ENCODE results near the gene ACTRT1. TPM values are rescaled to one million over a fixed set of nuclear protein-coding genes. Genes with fewer than 3 reads are reported as not detected.

Gene ACTRT1
- polyA plus RNA-seq, 1 donor (not counting 4 experiments of a cell fraction or from before 2014, with no cell fraction given), result not detected

DNA sequence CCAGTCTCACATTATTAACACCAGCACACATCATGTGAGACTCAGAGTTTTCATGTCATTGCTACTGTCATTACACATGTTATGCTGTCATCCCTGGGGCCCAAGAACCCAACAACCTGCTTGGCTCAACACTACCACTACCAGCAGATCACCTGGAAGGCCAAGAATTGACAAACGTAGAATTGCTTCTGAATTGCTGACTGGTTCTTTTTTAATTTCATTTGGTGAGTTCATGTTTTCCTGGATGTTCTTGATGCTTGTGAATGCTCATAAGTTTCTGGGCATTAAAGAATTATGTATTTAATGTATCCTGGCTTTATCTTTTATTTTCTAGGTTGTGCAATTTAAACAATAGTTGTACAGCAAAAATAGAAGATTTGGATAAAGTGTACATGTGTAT lies 40.2 kb downstream of the ACTRT1 start:
- no peaks in the 10 kb centered on the region for H3K9me1 ChIP-seq (ENCODE audit: control insufficient read depth, extremely low read depth, insufficient read depth, low read length)
- TF ChIP-seq EZH2 (IDR thresholded peaks at IDR 0.05; ENCODE audit: low read length), result no peak
- TF ChIP-seq, protein P1, sequence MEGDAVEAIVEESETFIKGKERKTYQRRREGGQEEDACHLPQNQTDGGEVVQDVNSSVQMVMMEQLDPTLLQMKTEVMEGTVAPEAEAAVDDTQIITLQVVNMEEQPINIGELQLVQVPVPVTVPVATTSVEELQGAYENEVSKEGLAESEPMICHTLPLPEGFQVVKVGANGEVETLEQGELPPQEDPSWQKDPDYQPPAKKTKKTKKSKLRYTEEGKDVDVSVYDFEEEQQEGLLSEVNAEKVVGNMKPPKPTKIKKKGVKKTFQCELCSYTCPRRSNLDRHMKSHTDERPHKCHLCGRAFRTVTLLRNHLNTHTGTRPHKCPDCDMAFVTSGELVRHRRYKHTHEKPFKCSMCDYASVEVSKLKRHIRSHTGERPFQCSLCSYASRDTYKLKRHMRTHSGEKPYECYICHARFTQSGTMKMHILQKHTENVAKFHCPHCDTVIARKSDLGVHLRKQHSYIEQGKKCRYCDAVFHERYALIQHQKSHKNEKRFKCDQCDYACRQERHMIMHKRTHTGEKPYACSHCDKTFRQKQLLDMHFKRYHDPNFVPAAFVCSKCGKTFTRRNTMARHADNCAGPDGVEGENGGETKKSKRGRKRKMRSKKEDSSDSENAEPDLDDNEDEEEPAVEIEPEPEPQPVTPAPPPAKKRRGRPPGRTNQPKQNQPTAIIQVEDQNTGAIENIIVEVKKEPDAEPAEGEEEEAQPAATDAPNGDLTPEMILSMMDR (optimal IDR thresholded peaks at IDR 0.05 in 1 of 3, IDR thresholded peaks at IDR 0.05 in 1 of 3, conservative IDR thresholded peaks at IDR 0.05 in 1 of 3; ENCODE audit: extremely low read depth in 1 of 3, insufficient read depth in 2 of 3, low read length in 3 of 3), result no peak
- FAIRE-seq (no peak), DNase-seq (ENCODE audit: low read depth, low spot score) (no peak)
- no peak overlapping the region for H3K9ac ChIP-seq (ENCODE audit: control insufficient read depth, extremely low read depth, insufficient read depth, low read length)
- H3K36me3 ChIP-seq (ENCODE audit: control insufficient read depth in 2 of 2, extremely low read depth in 1 of 2, insufficient read depth in 2 of 2, low read length in 2 of 2), result no peaks in the 10 kb centered on the region
- H3K27me3 ChIP-seq (ENCODE audit: control insufficient read depth, extremely low read depth, insufficient read depth, low read length), result no peaks in the 10 kb centered on the region
- H3K9me3 ChIP-seq (ENCODE audit: control insufficient read depth, low read depth, low read length), result no peaks in the 10 kb centered on the region
- no peak overlapping the region for H3K4me2 ChIP-seq (ENCODE audit: control insufficient read depth, extremely low read depth, insufficient read depth, low read depth, low read length)
- H3K79me2 ChIP-seq (ENCODE audit: control insufficient read depth, insufficient read depth, low read length), result no peaks in the 10 kb centered on the region
- H3K27ac ChIP-seq (ENCODE audit: control insufficient read depth, insufficient read depth, low read length), result no peak overlapping the region
- H3K4me1 ChIP-seq (ENCODE audit: control insufficient read depth, extremely low read depth, insufficient read depth, low read length), result no peaks in the 10 kb centered on the region
- no peak overlapping the region for H3K4me3 ChIP-seq (ENCODE audit: control insufficient read depth in 2 of 3, extremely low read depth in 1 of 3, insufficient read depth in 2 of 3, low read depth in 1 of 3, low read length in 3 of 3)
- H4K20me1 ChIP-seq (ENCODE audit: control insufficient read depth, extremely low read depth, insufficient read depth, low read length), result no peaks in the 10 kb centered on the region
- dilution Hi-C loops (cut with MboI; ENCODE audit: extremely low pct_ligation_motif_present, low sequenced_read_pairs), result no loop called here
- H2AFZ ChIP-seq (ENCODE audit: control insufficient read depth, low read length), result no peak overlapping the region

DNA sequence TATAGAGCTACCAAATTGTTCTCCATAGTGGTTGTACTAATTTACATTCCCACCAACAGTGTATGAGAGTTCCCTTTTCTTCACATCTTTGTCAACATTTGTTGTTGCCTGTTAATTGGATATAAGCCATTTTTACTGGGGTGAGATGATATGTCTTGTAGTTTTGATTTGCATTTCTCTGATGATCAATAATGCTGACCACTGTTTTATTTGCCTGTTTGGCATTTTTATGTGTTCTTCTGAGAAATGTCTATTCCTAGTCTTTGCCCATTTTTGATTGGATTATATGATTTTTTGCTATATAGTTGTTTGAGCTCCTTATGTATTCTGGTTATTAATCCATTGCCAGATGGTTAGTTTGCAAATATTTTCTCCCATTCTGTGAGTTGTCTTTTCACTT lies 44.3 kb downstream of the ACTRT1 start:
- Histone ChIP-seq H3K27ac (ENCODE audit: control insufficient read depth, insufficient read depth, low read length) (no peak overlapping the region), H3K79me2 (ENCODE audit: control insufficient read depth, insufficient read depth, low read length) (no peaks in the 10 kb centered on the region), H2AFZ (ENCODE audit: control insufficient read depth, low read length) (no peak overlapping the region), H3K36me3 (ENCODE audit: control insufficient read depth in 2 of 2, extremely low read depth in 1 of 2, insufficient read depth in 2 of 2, low read length in 2 of 2) (no peaks in the 10 kb centered on the region), H3K4me1 (ENCODE audit: control insufficient read depth, extremely low read depth, insufficient read depth, low read length) (no peaks in the 10 kb centered on the region), H3K4me2 (ENCODE audit: control insufficient read depth, extremely low read depth, insufficient read depth, low read depth, low read length) (no peak overlapping the region), H3K9me1 (ENCODE audit: control insufficient read depth, extremely low read depth, insufficient read depth, low read length) (no peaks in the 10 kb centered on the region), H4K20me1 (ENCODE audit: control insufficient read depth, extremely low read depth, insufficient read depth, low read length) (no peaks in the 10 kb centered on the region), H3K27me3 (ENCODE audit: control insufficient read depth, extremely low read depth, insufficient read depth, low read length) (no peaks in the 10 kb centered on the region), H3K9me3 (ENCODE audit: control insufficient read depth, low read depth, low read length) (no peaks in the 10 kb centered on the region), H3K4me3 (ENCODE audit: control insufficient read depth in 2 of 3, extremely low read depth in 1 of 3, insufficient read depth in 2 of 3, low read depth in 1 of 3, low read length in 3 of 3) (no peak overlapping the region), H3K9ac (ENCODE audit: control insufficient read depth, extremely low read depth, insufficient read depth, low read length) (no peak overlapping the region)
- TF ChIP-seq, protein P1 (optimal IDR thresholded peaks at IDR 0.05 in 1 of 3, IDR thresholded peaks at IDR 0.05 in 1 of 3, conservative IDR thresholded peaks at IDR 0.05 in 1 of 3; ENCODE audit: extremely low read depth in 1 of 3, insufficient read depth in 2 of 3, low read length in 3 of 3), result no peak
- no peak for TF ChIP-seq EZH2 (IDR thresholded peaks at IDR 0.05; ENCODE audit: low read length)
- DNase-seq (ENCODE audit: low read depth, low spot score), result no peak
- dilution Hi-C loops (cut with MboI; ENCODE audit: extremely low pct_ligation_motif_present, low sequenced_read_pairs), result no loop called here
- FAIRE-seq, result no peak

Measured in keratinocyte (primary cell).